ENCODE data around the gene ST3GAL4. TPM values are rescaled to one million over a fixed set of nuclear protein-coding genes. Genes with fewer than 3 reads are reported as not detected.

ST3GAL4 gene
- polyA plus RNA-seq, 1 donor (not counting 4 experiments of a cell fraction or from before 2014, with no cell fraction given), result 24.6 TPM

- H3K79me2 ChIP-seq (ENCODE audit: control insufficient read depth, insufficient read depth, low read length), result no peaks in the 10 kb centered on the region
- dilution Hi-C loops (cut with MboI; ENCODE audit: extremely low pct_ligation_motif_present, low sequenced_read_pairs), result no loop called here
- FAIRE-seq (no peak), DNase-seq (ENCODE audit: low read depth, low spot score) (no peak)
- H3K4me1 ChIP-seq (ENCODE audit: control insufficient read depth, extremely low read depth, insufficient read depth, low read length), result peaks cover 15% of the 10 kb centered on the region
- H3K36me3 ChIP-seq (ENCODE audit: control insufficient read depth in 2 of 2, extremely low read depth in 1 of 2, insufficient read depth in 2 of 2, low read length in 2 of 2), result no peaks in the 10 kb centered on the region
- no peak overlapping the region for H3K9ac ChIP-seq (ENCODE audit: control insufficient read depth, extremely low read depth, insufficient read depth, low read length)
- TF ChIP-seq EZH2 (IDR thresholded peaks at IDR 0.05; ENCODE audit: low read length), result no peak
- TF ChIP-seq CTCF (optimal IDR thresholded peaks at IDR 0.05 in 1 of 3, IDR thresholded peaks at IDR 0.05 in 1 of 3, conservative IDR thresholded peaks at IDR 0.05 in 1 of 3; ENCODE audit: extremely low read depth in 1 of 3, insufficient read depth in 2 of 3, low read length in 3 of 3), result no peak
- H3K9me1 ChIP-seq (ENCODE audit: control insufficient read depth, extremely low read depth, insufficient read depth, low read length), result no peaks in the 10 kb centered on the region
- H3K9me3 ChIP-seq (ENCODE audit: control insufficient read depth, low read depth, low read length), result no peaks in the 10 kb centered on the region
- no peaks in the 10 kb centered on the region for H4K20me1 ChIP-seq (ENCODE audit: control insufficient read depth, extremely low read depth, insufficient read depth, low read length)
- no peak overlapping the region for H3K4me3 ChIP-seq (ENCODE audit: control insufficient read depth in 2 of 3, extremely low read depth in 1 of 3, insufficient read depth in 2 of 3, low read depth in 1 of 3, low read length in 3 of 3)
- H3K27me3 ChIP-seq (ENCODE audit: control insufficient read depth, extremely low read depth, insufficient read depth, low read length), result no peaks in the 10 kb centered on the region
- no peak overlapping the region for H3K27ac ChIP-seq (ENCODE audit: control insufficient read depth, insufficient read depth, low read length)
- H3K4me2 ChIP-seq (ENCODE audit: control insufficient read depth, extremely low read depth, insufficient read depth, low read depth, low read length), result no peak overlapping the region
- no peak overlapping the region for H2AFZ ChIP-seq (ENCODE audit: control insufficient read depth, low read length)
Measured at GRCh38 chr11:126419801-126420697, 64.6 kb downstream of the ST3GAL4 start.

- H3K79me2 ChIP-seq (ENCODE audit: control insufficient read depth, insufficient read depth, low read length), result no peaks in the 10 kb centered on the region
- H3K9me1 ChIP-seq (ENCODE audit: control insufficient read depth, extremely low read depth, insufficient read depth, low read length), result no peaks in the 10 kb centered on the region
- H3K27ac ChIP-seq (ENCODE audit: control insufficient read depth, insufficient read depth, low read length), result no peak overlapping the region
- no peak overlapping the region for H3K4me2 ChIP-seq (ENCODE audit: control insufficient read depth, extremely low read depth, insufficient read depth, low read depth, low read length)
- H3K9me3 ChIP-seq (ENCODE audit: control insufficient read depth, low read depth, low read length), result no peaks in the 10 kb centered on the region
- H3K36me3 ChIP-seq (ENCODE audit: control insufficient read depth in 2 of 2, extremely low read depth in 1 of 2, insufficient read depth in 2 of 2, low read length in 2 of 2), result no peaks in the 10 kb centered on the region
- no peaks in the 10 kb centered on the region for H3K27me3 ChIP-seq (ENCODE audit: control insufficient read depth, extremely low read depth, insufficient read depth, low read length)
- dilution Hi-C loops (cut with MboI; ENCODE audit: extremely low pct_ligation_motif_present, low sequenced_read_pairs), result no loop called here
- H2AFZ ChIP-seq (ENCODE audit: control insufficient read depth, low read length), result no peak overlapping the region
- H3K4me1 ChIP-seq (ENCODE audit: control insufficient read depth, extremely low read depth, insufficient read depth, low read length), result peaks cover 15% of the 10 kb centered on the region
- H3K9ac ChIP-seq (ENCODE audit: control insufficient read depth, extremely low read depth, insufficient read depth, low read length), result no peak overlapping the region
- H4K20me1 ChIP-seq (ENCODE audit: control insufficient read depth, extremely low read depth, insufficient read depth, low read length), result no peaks in the 10 kb centered on the region
- FAIRE-seq (no peak), DNase-seq (ENCODE audit: low read depth, low spot score) (no peak)
- no peak overlapping the region for H3K4me3 ChIP-seq (ENCODE audit: control insufficient read depth in 2 of 3, extremely low read depth in 1 of 3, insufficient read depth in 2 of 3, low read depth in 1 of 3, low read length in 3 of 3)
- no peak for TF ChIP-seq CTCF (optimal IDR thresholded peaks at IDR 0.05 in 1 of 3, IDR thresholded peaks at IDR 0.05 in 1 of 3, conservative IDR thresholded peaks at IDR 0.05 in 1 of 3; ENCODE audit: extremely low read depth in 1 of 3, insufficient read depth in 2 of 3, low read length in 3 of 3)
- no peak for TF ChIP-seq EZH2 (IDR thresholded peaks at IDR 0.05; ENCODE audit: low read length)
Measured at GRCh38 chr11:126420698-126421256, 65.3 kb downstream of the ST3GAL4 start.
